GM23248 (cell line): ENCODE results near the gene CASP1. TPM values are rescaled to one million over a fixed set of nuclear protein-coding genes. Genes with fewer than 3 reads are reported as not detected.
"Not testable (repeated sequence)": the region's sequence is repeated elsewhere in the genome, so short reads cannot be mapped to it uniquely, and the experiment has no call there.

Source experiments
- DNase-seq: peaks from one replicate; pipeline ENCODE4 v3.0.0-alpha.2; 2015
- H2AFZ ChIP-seq: fragments of 200-600 bp; sonication (generic); 2 replicates; pipeline ENCODE4 v1.6.1; 2016; ENCODE audit warnings: antibody characterized with exemption
- H3F3A ChIP-seq: fragments of 200-600 bp; sonication (generic); 2 replicates; pipeline ENCODE4 v1.6.1; 2016; ENCODE audit warnings: mild to moderate bottlenecking, antibody characterized with exemption, mixed run types; ENCODE audit not compliant: insufficient read depth
- H3K27ac ChIP-seq: fragments of 200-600 bp; sonication (generic); 2 replicates; pipeline ENCODE4 v1.5.1; 2016; ENCODE audit warnings: mild to moderate bottlenecking
- H3K27me3 ChIP-seq: fragments of 200-600 bp; sonication (generic); replicated peaks from 2 replicates; pipeline ENCODE4 v1.6.1; 2016; ENCODE audit warnings: mild to moderate bottlenecking; ENCODE audit not compliant: insufficient read depth
- H3K36me3 ChIP-seq: fragments of 200-600 bp; sonication (generic); 2 replicates; pipeline ENCODE4 v1.6.1; 2016; ENCODE audit warnings: low read depth, mild to moderate bottlenecking
- H3K4me1 ChIP-seq: fragments of 200-600 bp; sonication (generic); 2 replicates; pipeline ENCODE4 v1.6.1; 2016; ENCODE audit warnings: mild to moderate bottlenecking; ENCODE audit not compliant: insufficient read depth
- H3K4me2 ChIP-seq: fragments of 200-600 bp; sonication (generic); one replicate; pipeline ENCODE4 v1.6.1; 2016; ENCODE audit warnings: mild to moderate bottlenecking; ENCODE audit not compliant: unreplicated experiment
- H3K4me3 ChIP-seq: fragments of 200-600 bp; sonication (generic); 2 replicates; pipeline ENCODE4 v1.5.1; 2016; ENCODE audit warnings: mild to moderate bottlenecking
- H3K79me2 ChIP-seq: fragments of 200-600 bp; sonication (generic); 2 replicates; pipeline ENCODE4 v1.6.1; 2016; ENCODE audit warnings: mild to moderate bottlenecking; ENCODE audit not compliant: insufficient read depth
- H3K9ac ChIP-seq: fragments of 200-600 bp; sonication (generic); 2 replicates; pipeline ENCODE4 v1.6.1; 2016; ENCODE audit warnings: mild to moderate bottlenecking
- H3K9me2 ChIP-seq: fragments of 200-600 bp; sonication (generic); 2 replicates; pipeline ENCODE4 v1.6.1; 2016; ENCODE audit warnings: mixed run types, mild to moderate bottlenecking, moderate library complexity; ENCODE audit not compliant: insufficient read depth
- H3K9me3 ChIP-seq: fragments of 200-600 bp; sonication (generic); one replicate; pipeline ENCODE4 v1.6.1; 2017; ENCODE audit warnings: low read depth
- H4K20me1 ChIP-seq: fragments of 200-600 bp; sonication (generic); 2 replicates; pipeline ENCODE4 v1.6.0; 2016; ENCODE audit not compliant: insufficient read depth
- EZH2 ChIP-seq: fragments of 200-600 bp; sonication (generic); IDR thresholded peaks from 2 replicates; pipeline ENCODE4 v1.6.1; 2018; ENCODE audit warnings: antibody characterized with exemption, mild to moderate bottlenecking; ENCODE audit not compliant: insufficient read depth, poor library complexity, severe bottlenecking
- EZH2phosphoT487 ChIP-seq: fragments of 200-600 bp; sonication (generic); IDR thresholded peaks from 2 replicates; pipeline ENCODE4 v1.6.1; 2018; ENCODE audit warnings: antibody characterized with exemption, moderate library complexity, mild to moderate bottlenecking, low read depth; ENCODE audit not compliant: insufficient read depth
- WGBS, 2 experiments: methylation state at CpG; one replicate each; pipeline ENCODE4 v1.1.6; 2015 to 2017; ENCODE audit warnings: low lambda C conversion rate in 2 of 2, low coverage in 1 of 2; ENCODE audit errors: missing lambda C conversion rate in 2 of 2; 5-methylcytosine and 5-hydroxymethylcytosine counted together
- in situ Hi-C: fragments of 300-500 bp; cut with MboI; formaldehyde crosslinking; loops from 2 replicates; pipeline ENCODE4 v1.15.0; 2020
- polyA plus RNA-seq: library from polyadenylated mRNA; unstranded; fragments of >200 nt; fragmentation: Nextera tagmentation; extraction: Ambion mirVana; gene quantifications from 2 replicates; pipeline ENCODE4 v1.2.1, GENCODE V29; 2016
- total RNA-seq: library from RNA; depleted of rRNA; stranded (reverse); fragments of >200 nt; shearing (Covaris generic); gene quantifications from 2 replicates; pipeline ENCODE4 v1.2.3, GENCODE V29; 2014

The CASP1 gene
- total and polyA plus RNA-seq, 2 experiments from 2014 or later, result 2.7 to 9.9 TPM

DNA sequence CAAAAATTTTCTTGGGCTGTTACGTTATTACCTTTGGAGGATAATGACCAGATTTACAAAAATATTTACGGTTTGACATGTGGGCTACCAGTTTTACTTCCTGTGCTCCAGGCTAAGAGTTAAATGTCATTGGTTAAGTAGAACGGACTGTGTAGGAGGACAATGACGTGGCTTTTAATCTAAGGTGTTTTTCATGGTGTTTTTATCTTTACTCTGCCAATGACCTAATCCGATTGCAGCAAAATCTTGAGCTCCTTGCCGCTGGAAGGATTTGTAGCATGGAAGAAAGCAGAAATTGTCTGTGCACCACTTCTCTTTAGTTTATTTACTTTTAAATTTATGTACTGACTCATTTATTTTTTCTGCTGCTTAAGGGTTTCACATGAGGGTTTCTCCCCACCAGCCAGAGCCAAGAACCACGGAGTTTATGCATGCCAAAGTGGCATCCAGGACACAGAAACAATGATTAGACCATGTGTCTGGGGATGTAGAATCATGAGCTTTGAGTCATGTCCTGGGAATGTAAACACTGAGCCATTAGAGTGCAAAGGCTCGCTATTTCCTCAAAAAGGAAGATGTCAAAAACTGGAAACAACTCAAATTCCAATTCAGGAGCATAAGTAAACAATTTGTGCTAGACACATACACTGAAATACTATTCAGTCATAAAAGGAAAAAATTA, 12.1 kb upstream of the CASP1 start:
- no peaks in the 10 kb centered on the region for H3K9me2 ChIP-seq
- H3K9ac ChIP-seq, result peak overlapping the region; percentile 33
- H2AFZ ChIP-seq, result no peak overlapping the region; the same call in 1 of the 2 replicates
- H3K79me2 ChIP-seq, result no peaks in the 10 kb centered on the region
- H3F3A ChIP-seq, result peaks cover 12% of the 10 kb centered on the region
- H3K27me3 ChIP-seq, result no peaks in the 10 kb centered on the region
- DNase-seq, result peak; percentile 96
- H3K36me3 ChIP-seq, result no peaks in the 10 kb centered on the region
- H3K27ac ChIP-seq, result peak overlapping the region; percentile 80
- no peaks in the 10 kb centered on the region for H4K20me1 ChIP-seq
- H3K4me2 ChIP-seq, result peak overlapping the region; percentile 66
- peak overlapping the region; percentile 38 for H3K4me3 ChIP-seq
- TF ChIP-seq EZH2, result no peak
- 0 out of 2 replicates have a peak, but pooled peaks have one; percentile 56 for TF ChIP-seq EZH2phosphoT487
- in situ Hi-C loops, result no loop called here
- 2 to 3% methylated on average over 8 of the region's 8 CpGs for WGBS, 2 experiments
- peaks cover 21% of the 10 kb centered on the region for H3K4me1 ChIP-seq
- no peaks in the 10 kb centered on the region for H3K9me3 ChIP-seq

GRCh38 chr11:105045676-105046296, 10.8 kb upstream of the CASP1 start:
- Histone ChIP-seq H3K9ac (no peak overlapping the region), H3K9me3 (no peaks in the 10 kb centered on the region), H3K4me3 (no peak overlapping the region), H3K27ac (peak overlapping the region; percentile 80; the same call in 1 of the 2 replicates), H3K4me1 (peaks cover 21% of the 10 kb centered on the region), H3K27me3 (no peaks in the 10 kb centered on the region), H3F3A (peaks cover 12% of the 10 kb centered on the region), H3K79me2 (no peaks in the 10 kb centered on the region), H4K20me1 (no peaks in the 10 kb centered on the region), H2AFZ (0 out of 2 replicates have a peak overlapping the region, but pooled peaks have one; percentile 20), H3K36me3 (no peaks in the 10 kb centered on the region), H3K9me2 (no peaks in the 10 kb centered on the region), H3K4me2 (peak overlapping the region; percentile 36)
- TF ChIP-seq EZH2 (no peak), EZH2phosphoT487 (no peak)
- 28 to 31% methylated on average over 5 of the region's 5 CpGs for WGBS, 2 experiments
- DNase-seq, result peak; percentile 62
- in situ Hi-C loops, result no loop called here

DNA sequence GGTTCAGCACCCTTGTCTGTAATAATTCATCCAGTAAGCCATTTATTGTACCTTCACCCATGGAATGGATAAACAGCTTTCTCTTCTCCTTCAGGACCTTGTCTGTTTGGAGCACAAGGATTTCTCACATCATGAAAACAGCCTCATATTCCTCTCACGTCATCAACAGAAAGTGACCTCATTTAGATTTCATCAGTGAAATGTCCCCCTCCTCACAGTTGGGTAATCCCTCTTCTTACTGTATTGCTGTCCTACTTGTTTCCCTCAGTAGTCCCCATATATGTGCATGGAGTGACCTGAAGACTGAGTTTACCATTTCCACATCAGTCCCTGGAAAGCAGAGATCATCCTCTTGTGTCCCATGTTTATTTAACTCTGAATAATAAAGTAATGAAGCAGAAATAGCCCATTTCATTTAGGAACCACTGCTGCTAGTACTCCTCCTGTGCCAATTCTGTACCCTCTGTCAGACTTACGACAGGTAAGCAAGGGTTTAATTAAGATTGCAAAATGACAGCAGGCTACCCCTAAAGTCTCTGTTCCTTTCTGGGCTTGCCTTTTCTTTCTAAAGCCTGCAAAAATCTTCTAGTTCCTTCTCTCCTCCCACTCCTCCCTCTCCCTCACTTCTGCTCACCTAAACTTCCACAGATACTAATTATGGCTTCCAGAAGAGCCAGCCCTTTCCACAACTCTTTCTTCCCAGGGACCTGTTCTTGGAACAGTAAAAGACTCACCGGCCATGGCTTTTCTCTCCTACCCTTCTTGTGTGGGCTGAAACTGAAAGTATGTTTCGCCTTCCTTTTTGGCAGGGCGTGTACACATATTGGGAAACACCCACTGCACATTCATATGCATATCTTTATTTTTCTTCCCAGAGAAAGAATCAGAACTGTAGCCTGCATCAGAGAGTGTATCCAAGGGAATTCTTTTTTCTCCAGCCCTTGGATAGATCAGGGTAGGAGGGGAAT, 9.9 kb upstream of the CASP1 start, which contains the start of gene CARD16:
CARD16 (minus strand) TSS at position 779 of the 968 bp plus-strand sequence; CDS start at position 741, 38 bp downstream.
- peaks cover 12% of the 10 kb centered on the region for H3F3A ChIP-seq
- peak within 1 kb of the TSS; percentile 36 for H3K4me2 ChIP-seq
- peak within 1 kb of the TSS; percentile 80; the same call in 1 of the 2 replicates for H3K27ac ChIP-seq
- peak; percentile 31 for DNase-seq
- H4K20me1 ChIP-seq, H3K9me3 ChIP-seq, H3K4me3 ChIP-seq, H3K9ac ChIP-seq, H3K79me2 ChIP-seq, in situ Hi-C loops, H3K27me3 ChIP-seq, H3K9me2 ChIP-seq, H3K36me3 ChIP-seq: not testable (repeated sequence)
- 0 out of 2 replicates have a peak within 1 kb of the TSS, but pooled peaks have one; percentile 20 for H2AFZ ChIP-seq
- WGBS, 2 experiments, result 89% methylated on average over 5 of the region's 5 CpGs
- peaks cover 21% of the 10 kb centered on the region for H3K4me1 ChIP-seq

DNA sequence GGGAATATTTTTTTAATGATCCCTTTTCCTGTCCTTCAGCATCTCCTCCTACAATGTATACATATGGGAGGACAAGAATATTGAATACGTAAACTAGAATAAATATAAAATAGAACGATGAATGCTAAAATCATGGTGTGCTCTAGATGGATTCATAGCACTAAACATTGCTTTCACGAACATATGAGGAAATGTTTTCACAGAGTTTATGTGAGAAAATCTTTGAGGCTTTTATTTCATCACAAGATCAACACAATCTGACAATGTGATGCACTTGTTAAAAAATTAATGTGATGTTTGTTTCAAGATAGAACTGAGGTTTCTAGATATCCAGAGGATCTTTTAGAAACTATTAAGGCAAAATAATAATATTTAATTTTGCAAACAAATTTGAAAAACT, 7.2 kb upstream of the CASP1 start:
- peaks cover 8% of the 10 kb centered on the region for H3F3A ChIP-seq
- no peaks in the 10 kb centered on the region for H3K9me2 ChIP-seq
- in situ Hi-C loops, result no loop called here
- peaks cover 18% of the 10 kb centered on the region for H3K4me1 ChIP-seq
- 45 to 47% methylated on average over 3 of the region's 3 CpGs for WGBS, 2 experiments
- H3K27ac ChIP-seq, result no peak overlapping the region
- DNase-seq, result no peak
- no peak for TF ChIP-seq EZH2phosphoT487
- no peaks in the 10 kb centered on the region for H3K79me2 ChIP-seq
- no peaks in the 10 kb centered on the region for H4K20me1 ChIP-seq
- H3K9ac ChIP-seq, result no peak overlapping the region
- no peaks in the 10 kb centered on the region for H3K27me3 ChIP-seq
- no peak overlapping the region for H2AFZ ChIP-seq
- no peaks in the 10 kb centered on the region for H3K9me3 ChIP-seq
- H3K4me3 ChIP-seq, result no peak overlapping the region
- H3K36me3 ChIP-seq, result no peaks in the 10 kb centered on the region
- H3K4me2 ChIP-seq, result no peak overlapping the region
